Measurements from ENCODE around the gene MED29. TPM values are rescaled to one million over a fixed set of nuclear protein-coding genes. Genes with fewer than 3 reads are reported as not detected.

Gene MED29
- total and polyA plus RNA-seq, 2 experiments from 2014 or later, result 26.1 to 62.0 TPM

GRCh38 chr19:39372941-39373340 is 18.2 kb upstream of the MED29 start:
- no peaks in the 10 kb centered on the region for H3K4me1 Mint-ChIP-seq
- Histone ChIP-seq H3K4me3 (no peak overlapping the region), H4K20me1 (replicated peaks; ENCODE audit: insufficient read depth) (peaks cover 10% of the 10 kb centered on the region), H3K27ac (ENCODE audit: low read depth) (no peak overlapping the region), H3K79me2 (replicated peaks; ENCODE audit: insufficient read depth) (no peaks in the 10 kb centered on the region), H3F3A (replicated peaks; ENCODE audit: low read depth) (0 out of 2 replicates have a peak, but pooled peaks cover 5% of the 10 kb centered on the region), H3K4me1 (ENCODE audit: insufficient read depth) (no peaks in the 10 kb centered on the region), H3K9me2 (ENCODE audit: insufficient read depth) (no peaks in the 10 kb centered on the region), H3K36me3 (ENCODE audit: insufficient read depth) (peaks cover 14% of the 10 kb centered on the region), H3K4me2 (no peak overlapping the region), H2AFZ (no peak overlapping the region), H3K27me3 (ENCODE audit: insufficient read depth) (no peaks in the 10 kb centered on the region)
- peaks cover 65% of the 10 kb centered on the region for H3K36me3 Mint-ChIP-seq (ENCODE audit: low read depth)
- H3K4me3 Mint-ChIP-seq, result no peak overlapping the region
- peaks cover 2% of the 10 kb centered on the region for H3K27me3 Mint-ChIP-seq (ENCODE audit: insufficient read depth, low read depth, poor library complexity)
- no peak overlapping the region for H3K27ac Mint-ChIP-seq
- ATAC-seq (no peak), DNase-seq (ENCODE audit: low spot score) (no peak)
- no peaks in the 10 kb centered on the region; the same call in 2 of the 3 replicates for H3K9me3 Mint-ChIP-seq
- TF ChIP-seq REST (IDR thresholded peaks at IDR 0.05; ENCODE audit: unreplicated experiment) (no peak), ETS1 (IDR thresholded peaks at IDR 0.05) (no peak), ZNF114 (CRISPR knock-in tag; IDR thresholded peaks at IDR 0.05) (no peak), CREB1 (CRISPR knock-in tag; IDR thresholded peaks at IDR 0.05; ENCODE audit: low read depth) (no peak), STAT1 (IDR thresholded peaks at IDR 0.05; ENCODE audit: unreplicated experiment) (no peak), EZH2phosphoT487 (IDR thresholded peaks at IDR 0.05; ENCODE audit: unreplicated experiment) (no peak), POLR2AphosphoS5 (IDR thresholded peaks at IDR 0.05; ENCODE audit: low read depth) (no peak)

- Histone ChIP-seq H3K4me3 (no peak overlapping the region), H2AFZ (no peak overlapping the region), H3K27me3 (ENCODE audit: insufficient read depth) (no peaks in the 10 kb centered on the region), H3K27ac (ENCODE audit: low read depth) (no peak overlapping the region), H3K4me1 (ENCODE audit: insufficient read depth) (no peaks in the 10 kb centered on the region), H3K4me2 (no peak overlapping the region), H3K9me2 (ENCODE audit: insufficient read depth) (no peaks in the 10 kb centered on the region), H3K36me3 (ENCODE audit: insufficient read depth) (peaks cover 31% of the 10 kb centered on the region), H3F3A (replicated peaks; ENCODE audit: low read depth) (0 out of 2 replicates have a peak, but pooled peaks cover 3% of the 10 kb centered on the region), H4K20me1 (replicated peaks; ENCODE audit: insufficient read depth) (peaks cover 10% of the 10 kb centered on the region), H3K79me2 (replicated peaks; ENCODE audit: insufficient read depth) (no peaks in the 10 kb centered on the region)
- Mint-ChIP-seq H3K27me3 (ENCODE audit: insufficient read depth, low read depth, poor library complexity) (peaks cover 2% of the 10 kb centered on the region), H3K36me3 (ENCODE audit: low read depth) (peaks cover 68% of the 10 kb centered on the region), H3K9me3 (no peaks in the 10 kb centered on the region), H3K4me3 (no peak overlapping the region), H3K4me1 (no peaks in the 10 kb centered on the region), H3K27ac (no peak overlapping the region)
- DNase-seq (ENCODE audit: low spot score), result no peak
- ATAC-seq, result no peak
- TF ChIP-seq CTCF (conservative IDR thresholded peaks at IDR 0.05; ENCODE audit: low read depth in 2 of 2) (no peak), JUNB (IDR thresholded peaks at IDR 0.05; ENCODE audit: unreplicated experiment) (no peak), CREB1 (CRISPR knock-in tag; IDR thresholded peaks at IDR 0.05; ENCODE audit: low read depth) (no peak), REST (IDR thresholded peaks at IDR 0.05; ENCODE audit: unreplicated experiment) (no peak), STAT1 (IDR thresholded peaks at IDR 0.05; ENCODE audit: unreplicated experiment) (no peak), EZH2 (IDR thresholded peaks at IDR 0.05; ENCODE audit: low read depth, unreplicated experiment) (no peak), EZH2phosphoT487 (IDR thresholded peaks at IDR 0.05; ENCODE audit: unreplicated experiment) (no peak), NANOG (IDR thresholded peaks at IDR 0.05; ENCODE audit: borderline replicate concordance) (no peak), ZNF114 (CRISPR knock-in tag; IDR thresholded peaks at IDR 0.05) (no peak)
Measured at GRCh38 chr19:39375929-39376328, 15.2 kb upstream of the MED29 start.
